NT2/D1 (cell line): Measurements from ENCODE around the gene TMCC2.

Source experiments
- DNase-seq: peaks from one replicate; pipeline ENCODE4 v3.0.0-alpha.2; 2011; ENCODE audit warnings: low read depth, low spot score
- H3K27me3 ChIP-seq: 2 replicates; pipeline ENCODE4 v1.6.0; 2011; ENCODE audit warnings: mild to moderate bottlenecking; ENCODE audit not compliant: insufficient read length, insufficient read depth
- H3K36me3 ChIP-seq: 2 replicates; pipeline ENCODE4 v1.6.1; 2011; ENCODE audit warnings: mild to moderate bottlenecking, low read length, mixed read lengths; ENCODE audit not compliant: insufficient read depth, insufficient read length
- H3K4me1 ChIP-seq: 2 replicates; pipeline ENCODE4 v1.5.1; 2011; ENCODE audit not compliant: insufficient read depth, insufficient read length
- H3K4me3 ChIP-seq: 2 replicates; pipeline ENCODE4 v1.5.1; 2011; ENCODE audit warnings: low read depth; ENCODE audit not compliant: insufficient read length
- H3K9ac ChIP-seq: 2 replicates; pipeline ENCODE4 v1.6.0; 2011; ENCODE audit warnings: low read depth; ENCODE audit not compliant: insufficient read length
- H3K9me3 ChIP-seq: 2 replicates; pipeline ENCODE4 v1.5.1; 2011; ENCODE audit warnings: mild to moderate bottlenecking, low read length; ENCODE audit not compliant: insufficient read depth
- SUZ12 ChIP-seq: IDR thresholded peaks from 2 replicates; pipeline ENCODE4 v1.6.1; 2011; ENCODE audit not compliant: insufficient read length, insufficient read depth; ENCODE audit errors: extremely low read depth
- YY1 ChIP-seq: IDR thresholded peaks from 2 replicates; pipeline ENCODE4 v1.6.1; 2011; ENCODE audit not compliant: insufficient read length, insufficient read depth
- ZNF274 ChIP-seq: IDR thresholded peaks from 2 replicates; pipeline ENCODE4 v1.6.1; 2011; ENCODE audit warnings: mild to moderate bottlenecking, low read depth, low read length

The TMCC2 gene

GRCh38 chr1:205204552-205204951 lies 23.2 kb upstream of the TMCC2 start:
- Histone ChIP-seq H3K9ac (no peak overlapping the region), H3K36me3 (no peaks in the 10 kb centered on the region), H3K4me1 (no peaks in the 10 kb centered on the region), H3K4me3 (no peak overlapping the region), H3K27me3 (peaks cover 3% of the 10 kb centered on the region), H3K9me3 (no peaks in the 10 kb centered on the region)
- TF ChIP-seq YY1 (no peak), ZNF274 (no peak)
- DNase-seq = no peak

GRCh38 chr1:205205055-205205454 lies 22.7 kb upstream of the TMCC2 start:
- Histone ChIP-seq H3K4me1 (no peaks in the 10 kb centered on the region), H3K9ac (no peak overlapping the region), H3K27me3 (peaks cover 4% of the 10 kb centered on the region), H3K4me3 (no peak overlapping the region), H3K9me3 (no peaks in the 10 kb centered on the region), H3K36me3 (no peaks in the 10 kb centered on the region)
- no peak for DNase-seq
- TF ChIP-seq ZNF274 (no peak), SUZ12 (no peak), YY1 (no peak)

- no peak for DNase-seq
- Histone ChIP-seq H3K9me3 (no peaks in the 10 kb centered on the region), H3K9ac (no peak overlapping the region), H3K4me1 (no peaks in the 10 kb centered on the region), H3K36me3 (no peaks in the 10 kb centered on the region), H3K4me3 (no peak overlapping the region), H3K27me3 (peaks cover 12% of the 10 kb centered on the region)
- no peak for TF ChIP-seq SUZ12
- no peak for TF ChIP-seq ZNF274
- TF ChIP-seq YY1 = no peak
Measured at GRCh38 chr1:205208811-205209210, 18.9 kb upstream of the TMCC2 start.

- Histone ChIP-seq H3K36me3 (no peaks in the 10 kb centered on the region), H3K4me1 (no peaks in the 10 kb centered on the region), H3K4me3 (peak overlapping the region; percentile 86), H3K9me3 (no peaks in the 10 kb centered on the region), H3K27me3 (peaks cover 12% of the 10 kb centered on the region), H3K9ac (peak overlapping the region; percentile 91)
- no peak for DNase-seq
- TF ChIP-seq SUZ12 (no peak), ZNF274 (no peak), YY1 (no peak)
Measured at GRCh38 chr1:205210756-205211168, 17.0 kb upstream of the TMCC2 start.

- peaks cover 12% of the 10 kb centered on the region for H3K27me3 ChIP-seq
- H3K4me1 ChIP-seq = no peaks in the 10 kb centered on the region
- peak within 1 kb of the TSS; percentile 91 for H3K9ac ChIP-seq
- no peaks in the 10 kb centered on the region for H3K9me3 ChIP-seq
- no peaks in the 10 kb centered on the region for H3K36me3 ChIP-seq
- TF ChIP-seq ZNF274 (no peak), YY1 (peak; percentile 32), SUZ12 (no peak)
- DNase-seq = peak; percentile 99
- peak within 1 kb of the TSS; percentile 86 for H3K4me3 ChIP-seq
Measured at GRCh38 chr1:205211169-205211838, 16.4 kb upstream of the TMCC2 start, which contains the start of gene DSTYK. TSS of gene DSTYK (minus strand) at chr1:205211702. CDS start at chr1:205211535, 167 bp downstream.

- TF ChIP-seq ZNF274 = no peak
- TF ChIP-seq SUZ12 = no peak
- TF ChIP-seq YY1 = no peak
- no peaks in the 10 kb centered on the region for H3K36me3 ChIP-seq
- peak overlapping the region; percentile 91 for H3K9ac ChIP-seq
- H3K4me1 ChIP-seq = no peaks in the 10 kb centered on the region
- H3K4me3 ChIP-seq = peak overlapping the region; percentile 86
- no peaks in the 10 kb centered on the region for H3K9me3 ChIP-seq
- DNase-seq = no peak
- peaks cover 12% of the 10 kb centered on the region for H3K27me3 ChIP-seq
Measured at GRCh38 chr1:205211839-205212536, 15.8 kb upstream of the TMCC2 start.

GRCh38 chr1:205214756-205215155 lies 13.0 kb upstream of the TMCC2 start:
- H3K27me3 ChIP-seq = peaks cover 9% of the 10 kb centered on the region
- DNase-seq = no peak
- no peak overlapping the region for H3K9ac ChIP-seq
- no peak overlapping the region for H3K4me3 ChIP-seq
- no peaks in the 10 kb centered on the region for H3K4me1 ChIP-seq
- H3K36me3 ChIP-seq = no peaks in the 10 kb centered on the region
- no peaks in the 10 kb centered on the region for H3K9me3 ChIP-seq
- TF ChIP-seq YY1 = no peak
- no peak for TF ChIP-seq SUZ12
- TF ChIP-seq ZNF274 = no peak
